GM12874 (cell line): Measurements from ENCODE around the gene CYP4F11.

Experiments
- CTCF ChIP-seq: IDR thresholded peaks from 2 replicates; pipeline ENCODE4 v1.5.1; 2011; ENCODE audit warnings: low read depth, mild to moderate bottlenecking, control low read depth, low read length, moderate library complexity; ENCODE audit not compliant: insufficient read depth

Gene CYP4F11

GRCh38 chr19:15934332-15935078 lies at the start of gene CYP4F11:
Gene CYP4F11, minus strand, starts transcription at chr19:15934529. Its CDS starts 121 bp downstream, at chr19:15934408.
- TF ChIP-seq CTCF: no peak

- TF ChIP-seq CTCF: no peak
These were observed 45.0 kb upstream of the CYP4F11 start for GRCh38 chr19:15979293-15979692.

GRCh38 chr19:15977690-15978089 lies 43.4 kb upstream of the CYP4F11 start:
- no peak for TF ChIP-seq CTCF

GRCh38 chr19:15976836-15977689 lies 42.7 kb upstream of the CYP4F11 start:
- TF ChIP-seq CTCF: no peak

- TF ChIP-seq CTCF: no peak
These were observed 40.5 kb upstream of the CYP4F11 start for GRCh38 chr19:15974856-15975255.

- 0 out of 2 replicates have a peak, but pooled peaks have one; percentile 15 for TF ChIP-seq CTCF
These were observed 37.0 kb upstream of the CYP4F11 start for GRCh38 chr19:15971224-15971780.

- TF ChIP-seq CTCF: no peak
These were observed 29.9 kb upstream of the CYP4F11 start for GRCh38 chr19:15964231-15964630.
